ENCODE data around the gene COBL.

COBL gene

DNA sequence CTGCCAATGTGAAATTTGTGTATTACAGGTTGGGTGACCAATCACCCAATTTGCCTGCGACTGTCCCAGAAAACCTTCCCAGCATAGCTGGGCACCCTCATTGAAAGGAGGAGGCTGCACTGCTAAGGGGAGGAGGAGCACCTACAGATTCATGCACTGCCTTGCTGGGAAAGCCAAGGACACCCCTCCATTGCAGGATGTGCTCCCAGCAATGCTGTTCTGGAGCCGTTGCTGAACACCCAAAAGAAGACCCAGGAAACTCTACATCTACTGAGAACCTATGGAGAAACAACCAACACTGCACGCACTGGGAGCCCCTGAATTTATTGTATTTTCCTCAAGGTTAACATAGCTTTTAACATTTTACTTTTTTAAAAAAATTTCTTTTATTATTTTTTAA, 295.7 kb downstream of the COBL start:
- DNase-seq (ENCODE audit: low read depth), result no peak

DNA sequence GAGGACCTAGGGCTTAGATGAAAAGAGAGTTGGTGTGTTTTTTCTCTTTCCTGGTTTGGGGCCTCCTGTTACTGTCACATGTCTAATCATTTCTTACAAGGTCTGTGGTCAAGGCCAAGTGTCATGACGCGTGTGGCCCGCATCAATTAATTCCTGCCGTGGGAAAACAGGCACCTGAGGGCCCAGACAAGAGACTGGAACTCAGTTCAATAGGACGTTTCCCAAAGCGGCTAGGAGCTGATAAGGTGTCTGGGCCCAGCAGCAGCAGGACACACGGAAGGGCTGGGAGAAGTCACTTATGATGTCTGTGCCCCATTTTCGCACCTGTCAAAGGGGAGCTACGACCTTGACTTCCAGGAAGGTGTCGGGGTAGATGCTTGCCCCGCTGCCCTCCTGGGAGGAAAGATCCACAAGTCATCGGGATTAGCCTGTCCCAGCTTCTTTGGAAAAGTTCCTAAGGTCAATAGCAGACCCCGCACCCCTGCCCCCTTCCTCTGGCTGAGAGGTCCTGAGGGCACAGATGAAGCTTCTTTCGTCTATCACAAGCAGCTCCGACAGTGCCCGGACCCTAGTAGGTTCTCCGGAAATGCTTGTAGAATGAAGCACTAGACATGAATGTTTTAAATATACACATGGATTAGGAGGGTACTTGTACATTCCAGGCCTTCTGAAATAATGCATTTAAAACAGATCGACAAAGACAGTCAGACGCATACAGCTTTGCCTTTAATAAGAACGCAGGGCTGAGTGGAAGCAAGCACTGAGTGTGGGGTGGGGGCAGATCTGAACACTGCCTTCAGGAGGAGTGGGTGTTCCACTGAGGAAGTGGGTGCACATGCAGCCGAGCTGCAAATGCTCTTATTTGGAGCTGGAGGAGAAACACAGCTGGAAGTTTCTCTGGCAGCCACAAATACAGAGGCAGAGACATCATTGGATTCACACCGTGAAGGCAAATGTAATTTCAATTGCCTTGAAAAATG, 296.4 kb downstream of the COBL start:
- DNase-seq (ENCODE audit: low read depth), result peak; percentile 87

DNA sequence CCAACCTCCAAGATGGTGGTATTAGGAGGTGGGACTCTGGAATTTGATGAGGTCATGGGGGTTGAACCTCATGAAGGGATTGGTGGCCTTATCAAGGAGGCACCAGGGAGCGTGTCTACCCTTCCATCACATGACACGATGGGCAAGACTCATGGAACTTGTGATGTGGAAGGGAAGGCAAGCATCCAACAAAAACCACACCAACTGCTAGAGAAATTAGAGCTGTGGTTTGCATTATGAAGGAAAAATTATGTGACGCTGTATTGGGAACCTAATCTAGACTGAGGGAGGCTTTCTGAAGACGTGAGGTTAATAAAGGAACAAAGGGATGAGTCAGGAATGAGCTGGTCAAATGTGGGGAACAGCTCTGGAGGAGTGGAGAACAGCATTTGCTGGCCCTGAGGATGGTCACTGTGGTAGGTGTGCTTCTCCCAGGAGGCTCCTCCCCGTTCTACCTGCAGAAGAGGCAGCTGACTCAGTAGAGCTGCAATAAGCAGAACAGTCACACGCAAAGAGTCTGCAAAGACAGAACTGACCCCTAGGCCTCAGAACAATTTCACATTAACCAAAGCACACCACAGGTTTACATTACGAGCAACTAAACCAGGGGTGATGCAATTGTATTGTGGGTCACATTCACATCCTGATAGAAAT, 297.3 kb downstream of the COBL start:
- peak; percentile 93 for DNase-seq (ENCODE audit: low read depth)

DNA sequence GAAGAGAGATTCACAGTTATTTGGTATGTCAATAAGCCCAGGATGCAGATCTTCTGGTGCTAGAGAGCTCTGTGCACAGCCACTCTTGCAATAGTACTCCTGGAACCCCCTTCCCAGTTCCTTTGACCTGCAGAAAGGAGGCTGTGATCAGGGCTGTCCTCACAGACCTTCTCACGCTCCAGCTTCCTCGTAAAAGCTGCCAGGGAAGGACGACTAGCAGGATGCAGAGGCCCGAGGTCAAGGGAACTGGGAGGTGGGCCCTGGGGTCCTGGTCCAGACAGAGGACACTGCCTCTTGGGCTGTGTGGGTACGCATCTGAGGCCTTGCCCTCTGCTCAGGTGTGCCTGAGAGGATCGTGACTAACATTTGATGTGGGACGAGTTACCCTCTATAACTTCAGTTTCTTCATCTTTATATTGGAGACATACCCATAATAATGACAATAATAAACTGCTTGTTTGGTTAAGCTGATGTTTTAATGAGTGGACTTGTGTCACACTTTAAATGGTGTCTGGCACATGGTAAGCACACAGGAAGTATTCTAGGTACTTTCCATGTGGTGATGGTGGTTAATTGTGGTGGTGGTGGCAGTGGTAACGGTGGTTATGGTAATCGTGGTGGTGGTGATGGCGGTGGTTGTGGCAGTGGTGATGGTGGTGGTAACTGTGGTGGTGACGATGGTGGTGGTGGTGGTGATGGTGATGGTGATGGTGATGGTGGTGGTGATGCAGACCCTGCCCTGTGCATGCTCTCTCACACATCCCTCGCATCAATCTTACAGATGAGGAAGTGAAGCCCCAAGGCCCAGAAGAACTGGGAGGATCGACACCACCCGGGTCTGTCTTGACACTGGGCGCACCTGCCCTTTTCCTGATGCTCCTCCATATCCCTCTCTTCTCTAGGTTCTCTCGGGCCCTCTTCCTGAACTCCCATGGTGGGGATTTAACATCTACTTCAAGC, 298.8 kb downstream of the COBL start:
- DNase-seq (ENCODE audit: low read depth), result no peak

DNA sequence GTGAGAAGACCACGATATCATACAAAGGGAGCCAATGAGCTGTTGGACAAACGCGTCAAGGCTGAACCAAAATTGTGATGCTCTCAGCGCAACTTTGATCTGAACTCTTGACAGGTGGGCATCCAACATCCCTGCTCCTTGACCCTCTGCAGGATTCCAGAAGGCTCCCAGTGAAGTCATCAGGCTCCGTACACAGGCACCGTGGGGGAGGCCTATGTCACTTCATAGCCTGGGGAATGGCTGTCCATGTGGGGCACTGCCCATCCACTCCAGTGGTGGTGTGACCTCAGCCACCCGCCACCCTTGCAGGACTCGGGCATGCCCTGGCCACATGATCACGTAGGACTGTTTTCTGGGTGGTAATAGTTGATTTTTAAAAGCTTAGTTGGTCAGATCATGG, 300.1 kb downstream of the COBL start:
- no peak for DNase-seq (ENCODE audit: low read depth)

DNA sequence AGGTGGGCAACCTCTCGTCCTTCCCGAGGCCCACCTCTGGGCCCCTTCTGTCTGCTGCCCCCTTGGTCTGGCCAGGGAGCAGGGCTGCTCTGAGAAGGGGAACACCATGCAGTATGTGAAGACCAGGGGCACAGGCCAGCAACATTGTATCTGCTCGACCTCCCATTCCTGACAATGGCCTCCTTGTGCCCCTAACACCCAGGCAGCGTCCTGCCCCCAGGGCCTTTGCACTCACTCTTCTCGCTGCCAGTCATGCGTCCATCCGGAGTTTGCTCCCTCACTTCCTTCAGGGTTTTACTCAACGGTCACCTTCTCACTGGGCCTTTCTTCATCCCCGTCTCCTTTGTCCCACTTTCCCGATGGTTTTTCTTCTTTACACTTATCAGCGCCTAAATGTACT, 301.0 kb downstream of the COBL start:
- no peak for DNase-seq (ENCODE audit: low read depth)

DNA sequence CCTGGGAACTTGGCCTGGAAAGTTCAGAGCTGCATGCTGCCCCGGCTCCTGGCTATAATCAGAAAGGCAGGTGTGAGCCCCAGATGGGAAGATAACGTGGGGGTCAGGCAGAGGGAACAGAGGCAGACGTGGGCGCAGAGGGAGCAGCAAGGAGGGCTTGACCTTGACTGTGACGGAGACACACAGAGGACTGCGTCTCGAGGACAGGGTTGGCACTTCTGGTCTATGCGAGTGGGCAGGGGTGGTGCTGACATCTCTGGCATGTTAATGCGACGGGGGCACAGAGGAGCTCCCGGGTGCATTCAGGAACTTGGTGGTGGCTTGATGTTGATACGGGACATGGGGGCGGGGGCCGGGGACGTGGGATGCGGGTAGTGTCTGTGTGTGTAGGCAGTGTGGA, 301.8 kb downstream of the COBL start:
- no peak for DNase-seq (ENCODE audit: low read depth)

DNA sequence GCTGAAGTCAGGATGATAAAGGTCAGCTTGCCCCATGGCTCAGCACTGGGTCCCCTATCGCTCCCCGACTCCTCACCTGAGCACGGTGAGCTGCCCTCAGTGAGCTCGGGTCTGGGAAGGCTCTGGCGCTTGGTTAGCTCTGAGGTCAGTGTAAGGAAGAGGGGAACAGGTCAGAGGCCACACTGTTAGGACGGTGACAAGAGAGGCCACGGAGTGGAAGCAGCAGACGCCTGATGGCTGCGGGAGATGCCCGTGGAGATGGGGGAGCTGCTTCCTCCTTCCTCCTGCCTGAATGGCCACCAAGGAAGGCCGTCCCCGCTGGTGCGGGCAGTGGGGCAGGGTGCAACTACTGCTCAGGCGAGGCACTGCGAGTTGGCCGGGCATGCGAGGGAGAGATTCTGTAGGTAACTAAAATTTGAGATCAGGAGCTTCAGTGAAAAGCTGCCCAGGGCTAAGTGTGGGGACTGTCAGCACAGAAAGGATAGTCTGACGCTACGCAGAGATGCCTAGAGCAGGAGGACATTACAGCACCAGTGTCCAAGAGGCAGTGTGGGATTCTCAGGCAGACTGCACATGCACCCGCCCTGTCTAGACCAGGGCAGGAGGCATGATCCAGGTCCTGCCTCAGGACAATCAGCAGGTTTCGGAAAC, 302.6 kb downstream of the COBL start:
- DNase-seq (ENCODE audit: low read depth), result no peak

DNA sequence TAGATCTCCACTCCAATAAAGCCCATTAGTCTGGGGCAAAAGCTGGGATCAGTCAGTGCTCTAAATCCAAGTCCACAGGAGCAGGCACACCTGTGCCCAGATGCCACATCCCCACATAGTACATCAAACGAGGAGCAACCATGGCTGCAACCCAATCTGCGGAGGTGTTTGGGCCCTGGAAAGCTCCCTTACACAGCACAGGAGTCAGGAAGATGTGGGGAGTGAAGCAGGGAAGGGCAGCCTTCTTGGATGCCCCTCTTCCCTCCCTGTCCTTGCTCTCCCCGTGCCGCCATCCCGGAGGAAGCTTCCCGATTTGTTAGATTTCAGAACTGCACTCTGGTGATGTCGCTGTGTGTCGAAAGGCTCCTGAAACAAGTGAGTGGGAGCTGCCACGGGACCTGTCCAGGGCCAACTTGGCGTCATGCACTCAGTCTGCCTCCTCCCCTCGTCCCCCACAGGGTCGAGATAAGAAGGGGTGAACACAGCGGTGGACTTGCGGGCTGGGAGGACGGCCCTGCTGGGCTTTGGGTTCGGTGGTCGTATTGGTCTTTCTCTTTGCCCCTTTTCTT, 303.3 kb downstream of the COBL start:
- no peak for DNase-seq (ENCODE audit: low read depth)

DNA sequence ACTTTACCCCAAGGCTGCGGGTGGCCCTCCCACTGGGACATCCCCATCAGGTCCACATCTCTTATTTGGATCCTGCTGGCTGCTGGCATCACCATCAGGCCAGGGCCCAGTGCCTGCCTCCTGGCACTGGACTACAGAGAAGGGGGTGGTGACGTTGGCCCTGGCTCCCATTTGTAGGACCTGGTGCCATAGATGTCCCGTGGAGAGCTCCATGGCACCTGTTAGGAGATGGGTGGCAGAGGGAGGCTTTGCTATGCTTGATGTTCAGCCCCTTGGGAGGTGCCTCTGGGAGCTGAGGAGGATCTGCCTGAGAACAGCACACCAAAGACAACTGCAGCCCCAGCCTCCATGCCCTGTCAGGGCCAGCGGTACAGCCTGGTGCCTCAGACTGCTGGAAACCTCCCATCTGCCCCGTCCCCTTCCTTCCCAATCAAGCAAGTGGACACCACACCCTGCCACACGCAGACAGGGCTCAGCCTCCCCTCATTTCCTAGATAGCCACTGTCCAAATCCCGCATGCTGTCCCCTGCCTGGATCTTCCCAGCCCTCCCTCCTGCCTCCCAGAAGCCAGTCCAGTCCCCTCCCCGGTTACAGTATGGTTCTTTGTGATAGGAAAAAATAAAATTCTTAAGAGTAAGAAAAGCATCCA, 303.9 kb downstream of the COBL start:
- no peak for DNase-seq (ENCODE audit: low read depth)

DNA sequence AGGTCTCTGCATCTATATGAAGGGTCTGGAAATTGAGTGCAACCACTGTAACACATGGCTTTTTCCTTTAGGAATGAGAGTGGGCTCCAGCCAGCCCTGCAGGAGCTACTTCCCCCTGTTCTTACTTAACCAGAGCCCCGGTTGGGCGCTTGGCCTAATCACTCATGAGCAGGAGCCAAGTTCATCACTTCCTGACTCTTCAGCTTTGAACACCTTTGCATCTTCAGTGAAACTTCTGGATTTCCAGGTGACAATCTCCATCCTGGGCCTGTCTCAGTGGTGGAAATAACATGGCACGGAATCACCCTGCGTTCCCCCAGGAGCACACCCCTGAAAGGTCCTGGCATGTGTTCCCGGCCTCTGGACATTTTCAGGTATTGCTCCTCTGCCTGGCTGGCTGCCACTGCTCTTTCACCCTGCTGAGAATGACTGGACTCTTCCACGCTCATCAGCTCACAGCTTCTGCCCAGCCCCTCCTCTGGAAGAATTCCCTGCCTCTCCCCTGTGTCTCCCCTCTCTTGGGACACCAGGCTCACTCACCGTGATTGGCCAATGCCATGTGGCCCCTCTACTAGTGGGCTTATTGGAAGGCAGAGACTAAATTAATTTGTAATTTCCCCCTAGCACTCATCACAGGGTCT, 304.8 kb downstream of the COBL start:
- no peak for DNase-seq (ENCODE audit: low read depth)

DNA sequence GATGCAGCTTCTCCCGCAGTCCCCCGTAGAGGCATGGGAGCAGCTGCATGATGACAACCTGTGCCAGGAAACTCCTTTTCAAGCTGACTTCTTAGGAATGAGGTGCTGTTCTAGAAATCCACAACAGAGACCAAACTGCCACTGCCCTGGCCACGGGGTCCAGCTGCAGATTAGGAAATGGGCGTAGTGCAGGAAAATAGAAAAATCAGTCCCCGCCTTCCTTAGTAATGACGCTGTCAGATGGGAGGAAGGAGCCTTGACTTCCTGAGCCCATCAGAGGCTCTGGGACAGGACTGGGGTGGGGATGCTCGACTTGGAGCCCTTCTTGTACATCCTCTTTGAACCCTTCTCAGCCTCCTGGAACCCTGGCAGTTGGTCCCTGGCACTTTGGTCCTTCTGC, 306.1 kb downstream of the COBL start:
- no peak for DNase-seq (ENCODE audit: low read depth)

DNA sequence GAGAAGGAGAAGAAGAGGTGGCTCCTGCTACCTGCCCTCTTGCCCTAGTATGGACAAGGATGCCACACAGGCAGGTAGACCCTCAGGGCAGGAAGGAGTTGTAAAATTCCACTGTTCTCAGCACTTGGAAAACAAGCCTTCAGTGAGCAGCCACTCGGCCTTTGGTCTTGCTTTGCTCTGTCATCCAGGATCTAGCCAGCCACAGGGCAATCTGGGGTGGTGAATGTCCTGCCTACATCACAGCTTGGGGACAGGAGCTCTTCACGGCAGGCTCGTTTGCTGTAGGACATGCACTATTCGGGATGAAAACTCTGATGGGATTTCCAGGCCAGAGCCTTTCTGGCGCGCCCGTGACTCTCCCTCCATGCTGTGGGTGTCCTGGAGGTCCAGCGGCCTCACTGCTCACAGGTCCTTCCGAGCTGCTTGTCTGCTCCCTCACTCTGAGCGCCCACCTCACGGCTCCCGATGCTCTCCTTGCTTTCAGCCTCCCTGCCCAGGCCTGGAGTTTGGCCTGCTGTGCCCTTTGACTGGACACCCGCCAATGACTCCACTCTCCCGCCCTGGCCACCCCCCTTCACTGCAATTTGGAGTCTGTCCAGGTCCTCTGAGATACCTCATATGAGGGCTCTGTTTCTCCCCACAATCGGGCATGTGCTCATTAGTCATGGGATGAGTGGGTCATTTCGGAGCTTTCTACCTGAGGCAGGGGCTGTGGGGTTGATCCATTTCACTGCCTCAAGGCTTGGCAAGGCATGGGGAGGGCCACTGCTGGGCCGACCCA, 306.7 kb downstream of the COBL start:
- DNase-seq (ENCODE audit: low read depth), result peak; percentile 53

DNA sequence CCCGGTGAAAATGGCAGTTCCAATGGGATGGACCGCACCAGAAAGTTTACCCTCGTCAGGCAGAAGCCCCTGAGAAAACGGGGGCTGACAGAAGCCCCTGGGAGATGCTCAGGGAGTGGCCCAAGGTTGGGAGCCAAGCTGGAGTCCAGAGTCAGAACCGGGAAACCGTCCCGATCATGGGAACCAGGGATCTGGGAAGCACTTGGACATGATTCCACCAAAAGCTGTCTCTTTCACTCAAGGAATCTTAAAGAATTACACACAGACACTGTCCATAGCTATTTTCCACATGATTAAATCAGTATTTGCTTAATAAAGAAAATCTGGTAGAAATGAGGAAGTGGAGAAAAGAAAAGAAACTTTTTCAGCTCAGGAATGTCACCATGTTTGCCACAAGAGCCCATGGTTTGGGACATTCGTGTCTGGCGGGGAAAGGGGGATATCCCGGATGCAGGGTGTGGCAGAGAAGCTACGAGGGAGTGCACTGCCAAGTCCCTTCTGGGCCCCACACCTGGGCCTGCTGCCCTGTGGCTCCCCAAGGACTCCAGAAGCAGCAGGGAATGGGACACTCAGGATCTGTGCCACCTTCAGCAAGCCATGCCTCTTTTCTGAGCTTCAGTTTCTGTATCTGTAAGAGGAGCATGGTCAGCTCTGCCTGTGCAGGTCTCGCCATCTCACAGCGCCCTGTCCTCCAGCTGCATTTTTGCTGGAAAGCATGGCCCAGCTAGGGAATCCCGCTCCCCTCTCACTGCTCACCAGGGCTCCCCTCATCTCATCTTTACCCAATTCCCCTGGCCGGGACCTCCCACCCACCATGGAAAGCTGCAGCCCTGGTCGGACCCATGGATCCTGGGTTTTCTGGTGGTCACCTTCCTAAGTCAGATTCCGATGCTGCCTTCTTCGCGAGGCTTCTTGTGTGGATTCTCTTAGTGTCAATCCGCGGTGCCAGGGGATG, 308.8 kb downstream of the COBL start:
- no peak for DNase-seq (ENCODE audit: low read depth)

DNA sequence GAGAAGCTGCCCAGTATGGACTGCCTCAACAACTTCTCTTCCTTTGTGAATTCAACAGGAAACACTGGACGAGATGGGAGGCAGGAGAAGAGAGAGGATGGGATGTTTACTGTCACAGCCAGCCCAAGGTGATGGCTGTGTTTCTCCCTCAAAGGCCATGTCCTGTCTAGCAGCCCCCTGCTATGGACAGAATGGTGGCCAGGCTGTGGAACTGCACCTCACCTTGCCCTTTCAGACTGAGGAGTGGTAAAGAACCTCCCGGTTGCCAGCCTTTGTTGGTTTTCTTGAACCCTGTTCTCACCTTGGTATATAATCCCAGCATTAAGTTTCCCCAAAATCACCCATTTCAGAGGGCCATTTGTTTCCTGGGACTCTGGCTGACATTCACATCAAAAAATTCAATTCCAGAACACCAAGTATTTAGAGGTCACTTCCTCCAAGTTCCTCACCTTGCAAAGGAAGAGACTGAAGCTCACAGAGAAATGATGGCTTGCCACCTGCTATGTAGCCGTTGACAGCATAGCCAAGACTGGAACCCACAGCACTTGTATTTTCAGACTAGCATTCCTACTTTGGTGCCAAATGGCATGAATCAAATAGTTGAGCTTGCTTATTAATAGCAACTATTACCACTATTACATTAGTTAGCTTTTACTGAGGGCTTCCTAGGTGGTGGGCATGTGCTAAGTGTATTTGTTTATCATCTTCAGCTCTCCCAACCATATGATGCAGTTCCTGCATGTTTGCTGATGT, 309.9 kb downstream of the COBL start:
- no peak for DNase-seq (ENCODE audit: low read depth)

DNA sequence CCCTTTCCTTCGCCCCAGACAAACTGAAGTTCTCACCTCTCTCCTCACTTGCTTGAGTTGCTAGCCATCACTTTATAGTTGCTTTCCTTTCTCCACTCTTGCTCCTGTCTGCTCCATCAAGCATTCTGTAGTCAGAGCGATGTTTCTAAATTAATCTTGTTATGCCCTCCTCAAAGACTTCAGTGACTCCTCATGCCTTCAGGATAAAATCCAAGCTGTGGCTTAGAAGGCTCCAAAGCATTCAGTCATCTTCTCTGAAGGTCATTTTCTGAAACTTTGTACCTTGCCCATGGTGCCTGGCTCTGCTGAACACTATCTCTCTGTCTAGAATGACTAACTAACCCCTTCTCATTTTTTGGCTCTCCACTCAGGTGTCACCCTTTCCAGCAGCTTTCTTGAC, 311.5 kb downstream of the COBL start:
- DNase-seq (ENCODE audit: low read depth), result no peak

DNA sequence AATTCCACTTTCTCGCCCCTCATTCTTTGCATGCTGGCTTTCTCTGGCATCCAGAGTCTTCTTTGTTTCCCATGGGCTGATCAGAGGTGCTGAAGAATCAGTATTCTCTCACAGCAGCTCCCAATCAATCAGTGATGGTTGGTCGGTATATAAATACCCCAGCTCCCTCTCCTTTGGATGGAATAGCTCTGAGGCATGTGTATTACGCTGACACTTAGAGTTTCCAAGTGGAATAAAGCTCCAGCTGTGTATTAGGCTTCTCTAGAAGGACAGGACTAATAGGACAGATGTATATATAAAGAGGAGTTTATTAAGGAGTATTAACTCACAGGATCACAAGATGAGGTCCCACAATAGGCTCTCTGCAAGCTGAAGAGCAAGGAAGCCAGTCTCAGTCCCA, 315.7 kb downstream of the COBL start:
- DNase-seq (ENCODE audit: low read depth), result no peak
